Ishikawa (cell line): ENCODE data around the gene PRRX2.
A peak's percentile ranks its signal among the peaks of the same experiment; 100 is the strongest.

Experiments used
- CEBPB ChIP-seq: IDR thresholded peaks from 2 replicates; pipeline ENCODE4 v1.6.1; 2012
- CREB1 ChIP-seq: IDR thresholded peaks from 2 replicates; pipeline ENCODE4 v1.6.1; 2012; ENCODE audit warnings: low read depth
- EGR1 ChIP-seq: IDR thresholded peaks from 2 replicates; pipeline ENCODE4 v1.6.1; 2012
- EP300 ChIP-seq: IDR thresholded peaks from 2 replicates; pipeline ENCODE4 v1.6.1; 2012; ENCODE audit warnings: borderline replicate concordance
- FOXM1 ChIP-seq: IDR thresholded peaks from 2 replicates; pipeline ENCODE4 v1.6.1; 2012; ENCODE audit warnings: low read depth, borderline replicate concordance
- NFIC ChIP-seq: IDR thresholded peaks from 2 replicates; pipeline ENCODE4 v1.6.1; 2012
- RAD21 ChIP-seq: IDR thresholded peaks from 2 replicates; pipeline ENCODE4 v1.6.1; 2012; ENCODE audit warnings: low read depth
- TAF1 ChIP-seq: IDR thresholded peaks from 2 replicates; pipeline ENCODE4 v1.6.1; 2012; ENCODE audit warnings: low read depth, mild to moderate bottlenecking
- TCF12 ChIP-seq: IDR thresholded peaks from 2 replicates; pipeline ENCODE4 v1.6.1; 2012; ENCODE audit warnings: low read depth
- TEAD4 ChIP-seq: IDR thresholded peaks from 2 replicates; pipeline ENCODE4 v1.6.1; 2012
- YY1 ChIP-seq: IDR thresholded peaks from 2 replicates; pipeline ENCODE4 v1.6.1; 2012; ENCODE audit warnings: low read depth
- ZBTB7A ChIP-seq: IDR thresholded peaks from 2 replicates; pipeline ENCODE4 v1.6.1; 2012; ENCODE audit warnings: low read depth
- TF ChIP-seq, protein P1 (sequence below): IDR thresholded peaks from 2 replicates; pipeline ENCODE4 v1.6.1; 2012; ENCODE audit warnings: low read depth, mild to moderate bottlenecking
- TF ChIP-seq, protein P2 (sequence below): IDR thresholded peaks from 2 replicates; pipeline ENCODE4 v1.6.1; 2012
- TF ChIP-seq, protein P3 (sequence below): IDR thresholded peaks from 2 replicates; pipeline ENCODE4 v1.6.1; 2012

Gene PRRX2

DNA sequence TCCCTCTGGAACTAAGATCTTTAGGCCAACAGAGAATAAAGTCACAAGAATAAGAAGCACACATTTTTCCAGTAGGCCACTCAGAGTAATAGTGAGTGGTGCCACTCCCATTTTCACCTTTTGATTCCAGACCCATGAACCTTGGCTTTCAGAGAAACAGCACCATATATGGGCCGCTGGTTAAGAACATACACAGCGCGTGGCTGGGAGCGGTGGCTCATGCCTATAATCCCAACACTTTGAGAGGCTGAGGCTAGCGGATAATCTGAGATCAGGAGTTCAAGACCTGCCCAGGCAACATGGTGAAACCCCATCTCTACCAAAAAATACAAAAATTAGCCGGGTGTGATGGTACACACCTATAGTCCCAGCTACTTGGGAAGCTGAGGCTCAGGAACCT is 103.0 kb downstream of the PRRX2 start:
- no peak for TF ChIP-seq EGR1
- TF ChIP-seq, protein P1, sequence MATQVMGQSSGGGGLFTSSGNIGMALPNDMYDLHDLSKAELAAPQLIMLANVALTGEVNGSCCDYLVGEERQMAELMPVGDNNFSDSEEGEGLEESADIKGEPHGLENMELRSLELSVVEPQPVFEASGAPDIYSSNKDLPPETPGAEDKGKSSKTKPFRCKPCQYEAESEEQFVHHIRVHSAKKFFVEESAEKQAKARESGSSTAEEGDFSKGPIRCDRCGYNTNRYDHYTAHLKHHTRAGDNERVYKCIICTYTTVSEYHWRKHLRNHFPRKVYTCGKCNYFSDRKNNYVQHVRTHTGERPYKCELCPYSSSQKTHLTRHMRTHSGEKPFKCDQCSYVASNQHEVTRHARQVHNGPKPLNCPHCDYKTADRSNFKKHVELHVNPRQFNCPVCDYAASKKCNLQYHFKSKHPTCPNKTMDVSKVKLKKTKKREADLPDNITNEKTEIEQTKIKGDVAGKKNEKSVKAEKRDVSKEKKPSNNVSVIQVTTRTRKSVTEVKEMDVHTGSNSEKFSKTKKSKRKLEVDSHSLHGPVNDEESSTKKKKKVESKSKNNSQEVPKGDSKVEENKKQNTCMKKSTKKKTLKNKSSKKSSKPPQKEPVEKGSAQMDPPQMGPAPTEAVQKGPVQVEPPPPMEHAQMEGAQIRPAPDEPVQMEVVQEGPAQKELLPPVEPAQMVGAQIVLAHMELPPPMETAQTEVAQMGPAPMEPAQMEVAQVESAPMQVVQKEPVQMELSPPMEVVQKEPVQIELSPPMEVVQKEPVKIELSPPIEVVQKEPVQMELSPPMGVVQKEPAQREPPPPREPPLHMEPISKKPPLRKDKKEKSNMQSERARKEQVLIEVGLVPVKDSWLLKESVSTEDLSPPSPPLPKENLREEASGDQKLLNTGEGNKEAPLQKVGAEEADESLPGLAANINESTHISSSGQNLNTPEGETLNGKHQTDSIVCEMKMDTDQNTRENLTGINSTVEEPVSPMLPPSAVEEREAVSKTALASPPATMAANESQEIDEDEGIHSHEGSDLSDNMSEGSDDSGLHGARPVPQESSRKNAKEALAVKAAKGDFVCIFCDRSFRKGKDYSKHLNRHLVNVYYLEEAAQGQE, result no peak
- TF ChIP-seq, protein P2, sequence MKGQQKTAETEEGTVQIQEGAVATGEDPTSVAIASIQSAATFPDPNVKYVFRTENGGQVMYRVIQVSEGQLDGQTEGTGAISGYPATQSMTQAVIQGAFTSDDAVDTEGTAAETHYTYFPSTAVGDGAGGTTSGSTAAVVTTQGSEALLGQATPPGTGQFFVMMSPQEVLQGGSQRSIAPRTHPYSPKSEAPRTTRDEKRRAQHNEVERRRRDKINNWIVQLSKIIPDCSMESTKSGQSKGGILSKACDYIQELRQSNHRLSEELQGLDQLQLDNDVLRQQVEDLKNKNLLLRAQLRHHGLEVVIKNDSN, result no peak
- no peak for TF ChIP-seq ZBTB7A
- TF ChIP-seq CEBPB, result no peak
- TF ChIP-seq NFIC, result no peak
- no peak for TF ChIP-seq TCF12
- TF ChIP-seq, protein P3, sequence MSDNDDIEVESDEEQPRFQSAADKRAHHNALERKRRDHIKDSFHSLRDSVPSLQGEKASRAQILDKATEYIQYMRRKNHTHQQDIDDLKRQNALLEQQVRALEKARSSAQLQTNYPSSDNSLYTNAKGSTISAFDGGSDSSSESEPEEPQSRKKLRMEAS, result no peak
- no peak for TF ChIP-seq CREB1
- no peak for TF ChIP-seq EP300
- TF ChIP-seq TEAD4, result no peak
- no peak for TF ChIP-seq YY1
- no peak for TF ChIP-seq TAF1
- TF ChIP-seq FOXM1, result no peak
- no peak for TF ChIP-seq RAD21

DNA sequence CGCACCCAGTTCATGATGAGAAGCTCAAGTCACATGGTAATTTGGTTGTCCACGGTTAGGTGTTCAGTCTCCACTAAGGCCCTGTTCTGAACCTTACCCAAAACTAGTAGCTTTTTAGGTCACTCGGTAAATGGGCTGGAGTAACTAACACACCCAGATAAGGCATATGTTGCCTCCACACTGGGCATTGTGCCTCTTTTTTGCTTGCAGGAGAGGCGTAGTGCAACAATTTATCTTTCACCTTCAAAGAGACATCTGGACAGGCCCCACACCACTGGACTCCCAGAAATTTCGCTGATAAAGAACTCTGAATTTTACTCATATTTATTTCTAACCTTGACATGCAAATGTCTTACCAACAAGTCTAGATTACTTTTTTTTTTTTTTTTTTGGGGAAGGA is 104.2 kb downstream of the PRRX2 start:
- no peak for TF ChIP-seq NFIC
- TF ChIP-seq EGR1, result no peak
- no peak for TF ChIP-seq TCF12
- no peak for TF ChIP-seq YY1
- TF ChIP-seq, protein P2, result no peak
- no peak for TF ChIP-seq CREB1
- TF ChIP-seq, protein P1, result no peak
- TF ChIP-seq ZBTB7A, result no peak
- TF ChIP-seq, protein P3, result no peak

DNA sequence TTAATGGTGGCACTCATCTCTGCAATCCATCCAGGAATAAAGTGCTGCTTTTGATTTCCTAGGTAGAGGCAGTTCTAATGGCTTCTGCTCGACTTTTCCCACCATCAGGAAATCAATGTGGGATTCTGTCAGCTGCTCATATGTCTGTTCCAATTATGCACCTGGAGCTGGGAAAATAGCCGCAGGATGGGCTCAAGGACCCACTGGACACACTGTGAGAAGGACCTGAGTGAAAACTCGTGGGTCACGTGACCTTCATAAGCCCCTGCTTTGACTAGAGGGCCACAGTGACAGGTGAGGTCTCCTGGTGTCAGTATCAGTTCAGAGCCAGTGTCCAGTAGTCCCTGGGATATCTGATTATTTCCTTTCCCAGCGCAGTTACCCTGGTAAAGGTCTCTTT is 105.3 kb downstream of the PRRX2 start:
- no peak for TF ChIP-seq ZBTB7A
- TF ChIP-seq, protein P2, result peak; percentile 20; the same call in 1 of the 2 replicates
